T-helper 1 cell treated with Interleukin-12 subunit alpha and Interleukin-12 subunit beta and Interleukin-4 antibody, amounts not matched to agents 30 ng/mL and 1 ng/mL, for 36 hours (primary cell): ENCODE data around the gene LIMK1. TPM values are rescaled to one million over a fixed set of nuclear protein-coding genes. Genes with fewer than 3 reads are reported as not detected.

Source experiments
- intact Hi-C: fragments of 100-400 bp; cut with micrococcal nuclease; formaldehyde crosslinking; loops from one replicate; pipeline ENCODE4 v1.15.1; 2024
- total RNA-seq: library from RNA; stranded (reverse); gene quantifications from 2 replicates; pipeline ENCODE4 v1.2.3, GENCODE V29; 2022

LIMK1 gene
- total RNA-seq, 1 donor from 2014 or later = 20.6 TPM

DNA sequence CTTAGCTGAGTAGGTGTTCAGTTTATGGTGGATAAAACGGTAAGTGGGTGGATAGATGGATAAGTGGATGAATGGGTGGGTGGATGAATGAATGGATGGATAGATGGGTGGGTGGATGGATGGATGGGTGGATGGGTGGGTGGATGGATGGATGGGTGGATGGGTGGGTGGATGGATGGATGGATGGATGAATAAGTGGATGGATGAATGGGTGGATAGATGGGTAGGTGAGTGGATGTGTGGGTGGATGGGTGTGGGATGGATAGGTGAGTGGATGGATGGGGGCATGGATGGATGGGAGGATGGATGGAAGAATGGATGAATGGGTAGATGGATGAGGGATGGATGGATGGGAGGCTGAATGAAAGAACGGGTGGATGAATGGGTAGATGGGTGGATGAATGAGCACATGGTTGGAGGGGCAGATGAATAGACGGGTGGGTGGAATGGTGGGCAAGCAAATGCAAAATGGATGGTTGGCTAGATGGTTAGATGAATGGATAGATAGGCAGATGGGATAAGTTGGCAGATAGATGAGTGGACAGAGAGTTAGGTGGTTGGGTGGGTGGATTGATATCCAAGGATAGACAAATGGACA is 29.9 kb upstream of the LIMK1 start:
- intact Hi-C loops = no loop called here

DNA sequence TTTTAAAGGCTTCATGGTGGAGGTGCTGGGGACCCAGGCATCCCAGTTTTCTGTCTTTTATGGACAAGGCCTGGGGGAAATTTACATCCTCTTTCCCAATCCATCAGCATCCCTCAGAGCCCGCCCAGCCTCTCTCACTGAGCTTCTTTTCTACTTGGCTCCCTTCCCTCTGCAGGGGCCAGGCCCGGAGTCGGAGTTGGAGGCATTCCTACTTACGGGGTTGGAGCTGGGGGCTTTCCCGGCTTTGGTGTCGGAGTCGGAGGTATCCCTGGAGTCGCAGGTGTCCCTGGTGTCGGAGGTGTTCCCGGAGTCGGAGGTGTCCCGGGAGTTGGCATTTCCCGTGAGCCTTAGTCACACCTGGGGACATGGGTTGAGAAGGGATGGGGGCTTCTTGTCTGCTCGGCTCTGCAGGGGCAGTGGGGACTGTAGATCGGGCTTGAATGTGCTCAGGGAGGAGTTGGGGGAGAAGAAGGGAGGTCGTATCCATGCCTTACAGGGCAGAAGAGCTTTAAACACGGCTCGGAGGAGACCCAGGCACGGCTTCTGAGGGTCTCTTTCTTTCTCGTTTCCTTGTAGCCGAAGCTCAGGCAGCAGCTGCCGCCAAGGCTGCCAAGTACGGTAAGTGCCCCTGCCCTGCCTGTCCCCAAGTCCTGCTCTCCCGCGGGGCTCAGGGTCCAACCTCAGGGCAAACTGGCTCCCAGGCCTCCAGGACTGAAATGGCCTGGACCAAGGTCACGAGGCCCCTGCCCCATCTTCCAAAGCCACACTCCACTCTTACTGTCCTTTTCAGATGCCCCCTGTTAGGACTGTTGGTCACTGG is 27.3 kb upstream of the LIMK1 start:
- intact Hi-C loops = no loop called here

DNA sequence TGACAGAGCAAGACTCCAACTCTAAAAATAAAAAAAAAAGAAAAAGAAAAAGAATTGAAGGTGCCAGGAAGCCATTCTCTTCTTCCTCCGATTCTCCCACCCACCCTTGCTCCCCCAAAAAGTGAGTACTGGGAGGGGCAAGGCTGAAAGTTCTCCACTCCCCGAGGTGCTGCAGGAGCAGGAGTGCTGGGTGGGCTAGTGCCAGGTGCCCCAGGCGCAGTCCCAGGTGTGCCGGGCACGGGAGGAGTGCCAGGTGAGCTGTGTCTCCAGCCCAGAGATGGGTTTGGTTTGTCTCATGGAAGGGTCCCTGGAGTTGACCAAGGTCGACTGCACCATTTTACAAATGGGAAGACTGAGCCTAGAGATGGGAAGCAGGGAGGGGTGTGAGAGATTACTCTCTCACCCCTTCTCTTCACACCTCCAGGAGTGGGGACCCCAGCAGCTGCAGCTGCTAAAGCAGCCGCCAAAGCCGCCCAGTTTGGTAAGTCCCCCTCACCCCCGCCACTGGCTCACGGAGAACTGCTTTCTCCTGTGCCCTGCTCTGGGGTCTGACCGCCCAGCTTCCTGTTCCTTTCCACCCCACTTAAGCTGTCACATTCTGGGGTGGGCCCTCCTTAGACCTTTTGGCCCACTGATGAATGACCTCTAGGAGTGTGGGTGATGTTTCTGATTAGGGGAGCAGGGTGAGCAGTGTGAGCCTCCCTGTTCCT is 26.2 kb upstream of the LIMK1 start:
- intact Hi-C loops = no loop called here

DNA sequence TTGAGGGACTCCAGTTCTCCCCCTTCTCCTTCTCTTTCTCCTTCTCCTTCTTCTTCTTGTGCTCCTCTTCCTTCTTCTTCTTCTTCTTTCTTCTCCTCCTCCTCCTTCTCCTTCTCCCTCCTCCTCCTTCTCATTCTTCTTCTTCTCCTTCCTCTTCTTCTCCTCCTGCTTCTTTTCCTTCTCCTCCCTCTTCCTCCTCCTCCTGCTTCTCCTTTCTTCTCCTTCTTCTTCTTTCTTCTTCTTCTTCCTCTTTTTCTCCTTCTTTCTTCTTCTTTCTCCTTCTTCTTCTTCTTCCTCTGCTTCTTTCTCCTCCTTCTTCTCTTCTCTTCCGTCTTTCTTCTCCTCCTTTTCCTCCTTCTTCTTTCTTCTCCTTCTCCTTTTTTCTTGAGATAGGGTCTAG is 25.6 kb upstream of the LIMK1 start:
- intact Hi-C loops = no loop called here

DNA sequence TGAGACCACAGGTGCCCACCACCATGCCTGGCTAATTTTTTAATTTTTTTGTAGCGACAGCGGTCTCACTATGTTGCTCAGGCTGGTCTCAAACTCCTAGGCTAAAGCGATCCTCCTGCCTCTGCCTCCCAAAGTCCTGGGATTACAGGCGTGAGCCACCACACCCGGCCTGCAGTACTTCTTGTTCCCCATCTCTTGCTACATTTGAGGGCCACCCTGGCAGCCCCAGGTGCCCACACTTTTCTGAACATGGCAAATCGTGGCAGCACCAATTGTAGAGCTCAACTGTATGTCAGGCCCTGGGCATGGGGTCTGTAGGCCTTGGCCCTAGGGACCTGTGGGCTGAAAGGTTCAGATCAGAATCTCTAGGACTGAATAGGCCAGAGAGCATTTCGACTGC is 25.1 kb upstream of the LIMK1 start:
- intact Hi-C loops = no loop called here

DNA sequence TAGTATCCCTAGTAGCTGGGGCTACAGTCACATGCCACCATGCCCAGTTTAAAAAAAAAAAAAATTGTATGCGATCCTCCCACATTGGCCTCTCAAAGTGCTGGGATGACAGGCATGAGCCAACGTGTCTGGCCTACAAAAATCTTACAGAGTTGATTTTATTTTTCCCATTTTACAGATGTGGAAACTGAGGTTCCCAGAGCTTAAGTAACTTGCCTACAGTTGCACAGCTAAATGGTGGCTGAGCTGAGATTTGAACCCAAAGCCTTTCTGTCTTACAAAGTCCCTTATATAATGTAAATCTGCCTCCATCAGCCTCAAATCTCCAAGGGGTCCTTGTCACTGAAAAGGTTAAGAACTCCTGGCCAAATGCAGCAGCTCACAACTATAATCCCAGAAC is 24.6 kb upstream of the LIMK1 start:
- intact Hi-C loops = no loop called here

DNA sequence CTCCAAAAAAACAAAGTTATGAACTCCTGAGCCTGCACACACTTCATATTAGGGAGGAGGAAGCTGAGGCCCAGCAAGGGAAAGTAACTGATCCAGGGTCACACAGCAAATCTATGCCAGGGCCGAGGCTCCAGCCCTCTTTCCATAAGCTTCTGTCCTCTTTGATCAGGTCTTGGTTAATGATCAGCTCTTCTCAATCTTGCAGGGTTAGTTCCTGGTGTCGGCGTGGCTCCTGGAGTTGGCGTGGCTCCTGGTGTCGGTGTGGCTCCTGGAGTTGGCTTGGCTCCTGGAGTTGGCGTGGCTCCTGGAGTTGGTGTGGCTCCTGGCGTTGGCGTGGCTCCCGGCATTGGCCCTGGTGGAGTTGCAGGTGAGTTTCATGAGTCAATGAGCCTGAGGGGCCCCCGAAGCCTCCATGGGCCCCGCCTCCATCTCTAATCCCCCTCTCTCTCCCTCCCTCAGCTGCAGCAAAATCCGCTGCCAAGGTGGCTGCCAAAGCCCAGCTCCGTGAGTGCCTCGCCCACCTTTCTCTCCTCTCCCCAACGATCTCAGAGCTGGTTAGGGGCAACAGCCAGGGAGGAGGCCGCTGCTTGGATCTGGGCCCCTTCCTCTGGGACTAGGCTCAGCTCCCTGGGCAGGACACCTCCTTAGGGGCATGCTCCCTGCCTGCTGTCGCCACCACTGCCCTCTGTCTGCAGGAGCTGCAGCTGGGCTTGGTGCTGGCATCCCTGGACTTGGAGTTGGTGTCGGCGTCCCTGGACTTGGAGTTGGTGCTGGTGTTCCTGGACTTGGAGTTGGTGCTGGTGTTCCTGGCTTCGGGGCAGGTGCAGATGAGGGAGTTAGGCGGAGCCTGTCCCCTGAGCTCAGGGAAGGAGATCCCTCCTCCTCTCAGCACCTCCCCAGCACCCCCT is 23.7 kb upstream of the LIMK1 start:
- intact Hi-C loops = no loop called here

DNA sequence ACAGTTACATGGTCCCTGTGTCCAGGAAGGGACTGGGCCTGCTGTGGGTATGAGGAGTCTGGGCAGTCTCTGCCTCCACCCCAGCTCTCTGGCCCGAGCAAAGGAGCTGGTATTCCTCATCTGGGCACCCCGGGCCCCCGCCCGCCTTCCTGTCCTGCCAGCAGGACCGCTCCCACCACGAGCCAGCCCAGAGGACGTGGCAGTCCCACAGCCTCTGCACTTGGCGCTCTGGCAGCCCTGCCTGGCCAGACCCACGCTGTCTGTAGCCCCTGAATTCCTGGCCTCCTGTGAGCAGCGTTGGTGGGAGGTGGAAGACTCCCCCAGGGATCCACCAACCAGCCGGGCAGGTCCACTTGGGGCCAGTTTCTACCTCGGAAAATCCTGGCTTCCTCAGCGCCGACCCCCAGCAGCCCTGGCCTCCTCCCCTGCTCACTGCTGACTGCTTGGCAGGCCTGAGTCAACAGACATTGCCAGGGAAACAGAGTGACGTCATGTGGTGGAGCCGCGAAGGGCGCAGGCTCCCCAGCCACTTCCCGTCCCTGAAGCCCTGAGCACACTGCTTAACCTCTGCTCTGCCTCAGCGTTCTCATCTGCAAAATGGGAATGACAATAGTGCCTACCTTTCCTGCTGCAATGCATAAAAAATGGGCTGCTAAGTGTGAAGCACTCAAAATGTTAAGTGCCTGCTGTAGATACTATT is 21.6 kb upstream of the LIMK1 start:
- intact Hi-C loops = no loop called here

DNA sequence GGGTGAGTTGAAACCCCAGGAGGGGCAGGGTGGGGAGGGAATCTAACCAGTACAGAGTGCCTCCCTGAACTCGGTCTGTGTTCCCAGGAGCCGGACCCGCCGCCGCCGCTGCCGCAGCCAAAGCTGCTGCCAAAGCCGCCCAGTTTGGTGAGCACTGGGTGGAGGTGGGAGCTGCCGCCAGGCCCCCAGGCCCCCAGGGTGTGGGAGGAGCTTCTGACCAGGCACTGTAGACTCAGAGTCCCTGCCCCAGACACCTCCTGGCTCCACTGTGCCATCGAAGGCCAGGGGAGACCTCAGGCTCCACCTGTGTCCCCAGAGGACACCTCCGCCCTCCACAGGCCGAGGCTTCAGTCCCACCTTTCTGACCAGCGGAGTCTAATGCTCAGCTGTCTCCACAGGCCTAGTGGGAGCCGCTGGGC is 20.4 kb upstream of the LIMK1 start:
- intact Hi-C loops = no loop called here

DNA sequence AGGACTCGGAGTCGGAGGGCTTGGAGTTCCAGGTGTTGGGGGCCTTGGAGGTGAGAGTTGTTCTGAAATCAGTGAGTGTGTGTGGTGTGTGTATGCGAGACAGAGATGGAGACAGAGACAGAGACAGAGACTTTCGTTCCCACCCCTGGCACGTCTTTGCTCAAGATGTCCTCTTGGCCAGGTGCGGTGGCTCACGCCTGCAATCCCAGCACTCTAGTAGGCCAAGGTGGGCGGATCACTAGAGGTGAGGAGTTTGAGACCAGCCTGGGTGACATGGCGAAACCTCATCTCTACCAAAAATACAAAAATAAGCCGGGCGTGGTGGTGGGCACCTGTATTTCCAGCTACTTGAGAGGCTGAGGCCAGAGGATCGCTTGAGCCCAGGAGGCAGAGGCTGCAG is 20.0 kb upstream of the LIMK1 start:
- intact Hi-C loops = no loop called here

DNA sequence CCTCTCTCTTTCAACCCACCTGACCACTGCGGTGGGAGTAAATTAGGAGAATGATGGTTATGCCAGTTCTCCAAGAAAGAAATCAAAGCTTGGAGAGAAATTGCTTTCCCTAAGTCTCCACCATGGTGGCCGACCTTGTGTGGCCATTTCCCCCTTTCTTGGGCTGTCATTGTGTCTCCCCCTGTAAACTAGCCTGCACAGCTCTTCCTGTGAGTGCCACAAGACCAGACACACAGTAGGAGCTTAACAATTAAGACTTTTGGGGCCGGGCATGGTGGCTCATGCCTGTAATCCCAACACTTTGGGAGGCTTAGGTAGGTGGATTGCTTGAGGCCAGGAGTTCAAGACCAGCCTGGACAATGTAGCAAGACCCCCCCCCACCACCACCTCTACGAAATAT is 18.9 kb upstream of the LIMK1 start:
- intact Hi-C loops = no loop called here

DNA sequence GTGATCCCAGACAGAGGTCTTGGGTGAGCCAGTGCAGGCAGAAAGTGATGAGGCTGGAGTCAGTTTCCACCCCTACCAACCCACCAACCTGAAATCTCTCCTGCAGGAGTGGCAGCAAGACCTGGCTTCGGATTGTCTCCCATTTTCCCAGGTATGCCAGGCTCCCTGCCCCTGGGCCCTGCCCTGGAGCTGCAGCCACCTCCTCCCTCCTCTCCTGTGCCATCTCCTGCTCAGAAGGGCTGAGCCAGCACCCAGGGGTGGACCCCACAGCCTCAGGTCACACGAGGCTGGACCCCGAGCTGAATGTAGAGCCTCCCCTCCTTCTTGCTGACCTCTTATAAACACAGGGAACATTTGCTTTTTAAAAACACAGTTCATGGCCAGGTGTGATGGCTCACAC is 17.0 kb upstream of the LIMK1 start:
- intact Hi-C loops = loop anchor here (1.0 kb wide), 1 partner anchor 188 kb away; the partner anchor contains the start of gene RFC2

DNA sequence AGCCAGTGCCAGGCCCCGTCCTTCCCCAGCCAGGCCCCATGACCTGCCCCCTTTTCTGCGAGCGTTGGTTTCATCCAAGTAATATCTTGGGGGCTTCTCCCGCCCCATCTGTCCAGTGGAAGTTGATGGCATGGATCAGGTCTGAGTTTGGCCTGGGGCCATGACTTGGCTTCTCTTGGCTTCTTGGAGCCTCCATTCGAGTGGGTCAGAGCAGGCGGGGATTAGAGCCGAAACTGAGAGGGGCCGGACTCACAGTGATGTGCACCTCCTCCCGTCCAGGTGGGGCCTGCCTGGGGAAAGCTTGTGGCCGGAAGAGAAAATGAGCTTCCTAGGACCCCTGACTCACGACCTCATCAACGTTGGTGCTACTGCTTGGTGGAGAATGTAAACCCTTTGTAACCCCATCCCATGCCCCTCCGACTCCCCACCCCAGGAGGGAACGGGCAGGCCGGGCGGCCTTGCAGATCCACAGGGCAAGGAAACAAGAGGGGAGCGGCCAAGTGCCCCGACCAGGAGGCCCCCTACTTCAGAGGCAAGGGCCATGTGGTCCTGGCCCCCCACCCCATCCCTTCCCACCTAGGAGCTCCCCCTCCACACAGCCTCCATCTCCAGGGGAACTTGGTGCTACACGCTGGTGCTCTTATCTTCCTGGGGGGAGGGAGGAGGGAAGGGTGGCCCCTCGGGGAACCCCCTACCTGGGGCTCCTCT is 15.1 kb upstream of the LIMK1 start:
- intact Hi-C loops = loop anchor here (1.0 kb wide), 6 partner anchors 15 to 333 kb away; partner anchors contain the start of genes EIF4H and LIMK1

DNA sequence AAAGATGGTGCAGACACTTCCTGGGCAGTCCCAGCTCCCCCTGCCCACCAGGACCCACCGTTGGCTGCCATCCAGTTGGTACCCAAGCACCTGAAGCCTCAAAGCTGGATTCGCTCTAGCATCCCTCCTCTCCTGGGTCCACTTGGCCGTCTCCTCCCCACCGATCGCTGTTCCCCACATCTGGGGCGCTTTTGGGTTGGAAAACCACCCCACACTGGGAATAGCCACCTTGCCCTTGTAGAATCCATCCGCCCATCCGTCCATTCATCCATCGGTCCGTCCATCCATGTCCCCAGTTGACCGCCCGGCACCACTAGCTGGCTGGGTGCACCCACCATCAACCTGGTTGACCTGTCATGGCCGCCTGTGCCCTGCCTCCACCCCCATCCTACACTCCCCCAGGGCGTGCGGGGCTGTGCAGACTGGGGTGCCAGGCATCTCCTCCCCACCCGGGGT is 14.5 kb upstream of the LIMK1 start:
- intact Hi-C loops = no loop called here

DNA sequence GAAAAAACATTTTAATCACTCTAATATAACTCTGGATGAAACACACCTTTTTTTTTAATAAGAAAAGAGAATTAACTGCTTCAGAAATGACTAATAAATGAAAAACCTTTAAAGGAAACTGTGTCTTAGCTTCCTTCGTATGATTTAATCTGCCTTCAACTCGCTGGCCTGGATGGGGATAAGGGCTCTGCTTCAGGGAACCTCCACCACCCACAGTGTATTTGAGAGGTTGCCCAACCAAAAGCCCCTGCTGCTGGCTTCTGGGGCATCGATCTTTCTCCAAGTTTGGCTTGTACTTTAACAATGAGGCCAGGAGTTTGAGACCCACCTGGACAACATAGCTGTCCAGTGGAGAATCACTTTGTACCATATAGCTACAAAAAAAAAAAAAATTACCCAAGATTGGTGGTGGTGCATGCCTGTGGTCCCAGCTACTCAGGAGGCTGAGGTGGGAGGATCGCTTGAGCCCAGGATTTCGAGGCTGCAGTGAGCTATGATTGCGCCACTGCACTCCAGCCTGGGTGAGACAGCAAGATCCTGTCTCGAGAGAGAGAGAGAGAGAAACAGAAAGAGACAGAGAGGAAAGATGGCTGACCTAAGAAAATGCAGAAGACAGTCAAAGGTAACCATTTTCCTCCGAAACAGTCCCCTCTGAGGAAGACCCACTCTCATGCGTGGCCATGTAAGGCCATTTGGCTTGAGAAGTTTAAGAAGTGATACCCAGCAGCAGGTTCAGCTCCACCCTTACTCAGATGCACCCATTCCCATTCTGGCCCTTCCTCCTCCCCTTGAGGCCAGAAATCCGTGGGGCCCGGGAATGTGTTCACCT is 13.6 kb upstream of the LIMK1 start:
- intact Hi-C loops = no loop called here

DNA sequence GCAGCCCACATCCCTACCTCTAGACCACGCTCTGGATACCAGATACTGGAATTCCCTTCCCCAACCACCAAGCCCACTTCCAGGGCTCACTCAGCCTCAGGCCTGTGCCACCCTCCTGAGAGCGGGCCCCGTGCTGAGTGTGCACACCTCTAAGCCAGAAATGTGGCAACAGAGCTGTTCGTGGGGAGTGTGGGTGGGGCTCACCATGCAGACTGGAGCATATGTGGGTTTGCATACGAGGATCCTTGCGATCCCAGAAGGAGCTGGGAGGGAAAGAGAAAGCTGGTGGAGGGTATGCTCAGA is 13.0 kb upstream of the LIMK1 start:
- intact Hi-C loops = no loop called here

DNA sequence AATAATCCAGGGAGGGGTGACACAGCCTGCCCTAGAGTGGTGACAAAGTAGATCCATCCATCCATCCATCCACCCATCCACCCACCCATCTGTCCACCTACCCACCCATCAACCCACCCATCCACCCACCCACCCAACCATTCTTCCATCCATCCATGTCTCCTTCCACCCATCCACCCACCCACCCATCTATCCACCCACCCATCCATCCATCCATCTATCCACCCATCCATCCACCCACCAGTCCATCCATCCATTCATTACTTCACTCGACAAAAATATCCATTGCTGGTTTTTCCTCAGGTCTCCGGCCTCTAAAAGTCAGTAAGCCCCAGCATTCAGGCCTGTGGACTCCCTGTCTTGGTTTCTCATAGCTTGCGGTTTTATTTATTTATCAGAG is 12.5 kb upstream of the LIMK1 start:
- intact Hi-C loops = no loop called here

DNA sequence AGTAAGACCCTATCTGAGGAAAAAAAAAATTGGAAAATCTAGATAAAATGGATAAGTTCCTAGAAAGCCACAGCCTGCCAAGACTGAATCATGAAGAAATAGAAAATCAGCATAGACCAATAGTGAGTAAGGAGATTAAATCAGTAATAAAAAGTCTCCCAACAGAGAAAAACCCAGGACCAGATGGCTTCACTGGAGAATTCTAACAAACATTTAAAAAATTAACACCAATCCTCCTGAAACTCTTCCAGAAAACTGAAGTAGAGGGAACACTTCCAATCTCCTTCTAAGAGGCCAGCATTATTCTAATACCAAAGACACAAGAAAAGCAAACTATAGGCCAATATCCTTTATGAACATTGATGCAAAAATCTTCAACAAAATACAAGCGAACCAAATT is 8.8 kb upstream of the LIMK1 start:
- intact Hi-C loops = no loop called here

DNA sequence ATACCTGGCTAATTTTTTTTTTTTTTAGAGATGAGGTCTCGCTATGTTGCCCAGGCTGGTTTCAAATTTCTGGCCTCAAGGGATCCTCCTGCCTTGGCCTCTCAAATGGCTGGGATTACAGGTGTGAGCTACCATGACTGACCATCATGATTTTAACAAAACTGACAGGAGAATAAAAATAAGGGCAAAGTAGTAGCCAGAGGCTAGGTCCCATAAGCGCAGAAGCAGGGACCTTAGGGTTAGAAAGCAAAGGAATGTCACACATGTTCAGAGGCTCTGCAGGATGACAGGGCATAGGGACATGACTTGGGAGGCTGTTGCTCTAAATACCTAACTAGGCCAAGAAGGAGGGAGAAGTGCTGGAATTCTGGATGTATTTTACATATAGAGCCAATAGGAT is 5.1 kb upstream of the LIMK1 start:
- intact Hi-C loops = no loop called here
